ENCODE results near the gene TMEM161A.

DNA sequence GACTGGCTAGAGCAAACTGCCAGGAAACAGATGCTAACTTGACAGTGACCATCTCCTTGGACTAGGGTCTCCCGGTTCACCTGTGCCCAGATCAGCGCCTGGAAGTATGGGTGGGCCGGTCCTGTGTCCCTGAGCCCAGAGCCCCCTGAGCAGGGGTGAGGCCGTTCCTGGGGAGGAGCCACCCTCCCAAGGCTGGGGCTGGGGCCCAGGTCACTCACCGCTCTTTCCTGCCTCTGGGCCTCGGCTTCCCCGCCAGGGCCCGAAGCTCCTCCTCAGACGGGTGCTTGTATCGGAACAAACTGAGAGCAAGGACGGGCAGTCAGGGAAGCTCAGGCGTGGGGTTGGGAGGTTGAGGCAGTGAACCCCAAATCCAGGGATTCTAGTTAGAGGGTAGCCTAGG, 5.4 kb downstream of the TMEM161A start:
- TF ChIP-seq, protein P1, sequence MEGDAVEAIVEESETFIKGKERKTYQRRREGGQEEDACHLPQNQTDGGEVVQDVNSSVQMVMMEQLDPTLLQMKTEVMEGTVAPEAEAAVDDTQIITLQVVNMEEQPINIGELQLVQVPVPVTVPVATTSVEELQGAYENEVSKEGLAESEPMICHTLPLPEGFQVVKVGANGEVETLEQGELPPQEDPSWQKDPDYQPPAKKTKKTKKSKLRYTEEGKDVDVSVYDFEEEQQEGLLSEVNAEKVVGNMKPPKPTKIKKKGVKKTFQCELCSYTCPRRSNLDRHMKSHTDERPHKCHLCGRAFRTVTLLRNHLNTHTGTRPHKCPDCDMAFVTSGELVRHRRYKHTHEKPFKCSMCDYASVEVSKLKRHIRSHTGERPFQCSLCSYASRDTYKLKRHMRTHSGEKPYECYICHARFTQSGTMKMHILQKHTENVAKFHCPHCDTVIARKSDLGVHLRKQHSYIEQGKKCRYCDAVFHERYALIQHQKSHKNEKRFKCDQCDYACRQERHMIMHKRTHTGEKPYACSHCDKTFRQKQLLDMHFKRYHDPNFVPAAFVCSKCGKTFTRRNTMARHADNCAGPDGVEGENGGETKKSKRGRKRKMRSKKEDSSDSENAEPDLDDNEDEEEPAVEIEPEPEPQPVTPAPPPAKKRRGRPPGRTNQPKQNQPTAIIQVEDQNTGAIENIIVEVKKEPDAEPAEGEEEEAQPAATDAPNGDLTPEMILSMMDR (IDR thresholded peaks at IDR 0.05; ENCODE audit: low read depth, low read length): no peak
- no peak for TF ChIP-seq EZH2phosphoT487 (IDR thresholded peaks at IDR 0.05; ENCODE audit: low read depth)

Data from OCI-LY3 (cell line).